AML-193 (cell line): ENCODE data around the gene INCENP.

ENCODE experiments used
- DNase-seq, 2 experiments: peaks; one replicate each; lab custom pipeline; 2025; lab: John Stamatoyannopoulos, UW

Gene INCENP

GRCh38 chr11:62124186-62125113 is 639 bp downstream of the INCENP start:
- DNase-seq: peak in 1 of 2 experiments; percentile 12

- no peak for DNase-seq
These were observed 1.5 kb downstream of the INCENP start for GRCh38 chr11:62125316-62125715.

- no peak for DNase-seq
These were observed 2.1 kb downstream of the INCENP start for GRCh38 chr11:62125881-62126280.

- no peak for DNase-seq
These were observed 3.6 kb downstream of the INCENP start for GRCh38 chr11:62127426-62127825.

GRCh38 chr11:62127941-62128770 is 4.3 kb downstream of the INCENP start:
- no peak for DNase-seq

GRCh38 chr11:62128835-62129234 is 5.0 kb downstream of the INCENP start:
- DNase-seq: no peak

- DNase-seq: no peak
These were observed 5.9 kb downstream of the INCENP start for GRCh38 chr11:62129590-62130282.

GRCh38 chr11:62130283-62131169 is 6.7 kb downstream of the INCENP start:
- DNase-seq: no peak

- DNase-seq: no peak
These were observed 7.3 kb downstream of the INCENP start for GRCh38 chr11:62131170-62131464.

GRCh38 chr11:62132191-62132590 is 8.4 kb downstream of the INCENP start:
- no peak for DNase-seq

GRCh38 chr11:62132689-62133293 is 9.0 kb downstream of the INCENP start:
- DNase-seq: no peak

GRCh38 chr11:62133328-62134065 is 9.7 kb downstream of the INCENP start:
- no peak for DNase-seq

GRCh38 chr11:62137276-62137861 is 13.6 kb downstream of the INCENP start:
- no peak for DNase-seq

- no peak for DNase-seq
These were observed 14.2 kb downstream of the INCENP start for GRCh38 chr11:62137881-62138629.

GRCh38 chr11:62138630-62139425 is 15.0 kb downstream of the INCENP start:
- no peak for DNase-seq

GRCh38 chr11:62139526-62140303 is 15.9 kb downstream of the INCENP start:
- no peak for DNase-seq

GRCh38 chr11:62140304-62141110 is 16.7 kb downstream of the INCENP start:
- DNase-seq: no peak
